Right lobe of liver (tissue), 6 donors: Measurements from ENCODE around the gene CRYGN. TPM values are rescaled to one million over a fixed set of nuclear protein-coding genes. Genes with fewer than 3 reads are reported as not detected.

Experiments used
- ATAC-seq, 4 donors: fragments of 200-7000 bp; cut with Tn5 transposase; one replicate each; pipeline ENCODE4 v1.9.1; 2020; ENCODE audit warnings: mild to moderate bottlenecking in 4 of 4, moderate library complexity in 4 of 4
- DNase-seq, 3 donors: peaks; one replicate each; pipeline ENCODE4 v3.0.0-alpha.2; 2020
- H3K27ac ChIP-seq, 3 donors: fragments of 200-600 bp; one replicate each; pipeline ENCODE4 v1.8.0; 2022
- H3K27me3 ChIP-seq, 2 donors: fragments of 200-600 bp; one replicate each; pipeline ENCODE4 v1.8.0; 2022
- H3K36me3 ChIP-seq, 4 donors: fragments of 200-600 bp; sonication (generic) in 1 of 4; one replicate each; pipeline versions ENCODE4 v1.5.1 to v1.8.0; 2017 to 2022; ENCODE audit warnings: control low read depth in 1 of 4
- H3K4me1 ChIP-seq, 4 donors: fragments of 200-600 bp; sonication (generic) in 1 of 4; one replicate each; pipeline versions ENCODE4 v1.5.1 to v1.8.0; 2017 to 2022; ENCODE audit warnings: control low read depth in 1 of 4
- H3K4me3 ChIP-seq, 3 donors: fragments of 200-600 bp; one replicate each; pipeline ENCODE4 v1.8.0; 2022
- H3K9me3 ChIP-seq, 4 donors: fragments of 200-600 bp; sonication (generic) in 1 of 4; one replicate each; pipeline versions ENCODE4 v1.5.1 to v1.8.0; 2017 to 2022; ENCODE audit warnings: control low read depth in 1 of 4
- CTCF ChIP-seq, 4 donors: fragments of 200-600 bp in 3 of 4; fragments of 450-650 bp in 1 of 4; IDR thresholded peaks; one replicate each; pipeline versions ENCODE4 v1.5.1 to v1.8.0; 2016 to 2022; ENCODE audit warnings: antibody characterized with exemption in 4 of 4, mild to moderate bottlenecking in 2 of 4
- POLR2A ChIP-seq: fragments of 450-650 bp; IDR thresholded peaks from one replicate; pipeline ENCODE4 v1.6.1; 2017; ENCODE audit warnings: antibody characterized with exemption, mild to moderate bottlenecking
- WGBS: methylation state at CpG from one replicate; pipeline ENCODE4 v1.1.6; 2018; ENCODE audit warnings: low coverage, low lambda C conversion rate; ENCODE audit not compliant: insufficient coverage; ENCODE audit errors: missing lambda C conversion rate; 5-methylcytosine and 5-hydroxymethylcytosine counted together
- intact Hi-C, 2 donors: fragments of 100-400 bp; cut with DNase I; formaldehyde crosslinking; loops; one replicate each; pipeline versions ENCODE4 v1.11.2 to v1.14.1; 2022
- total RNA-seq, 6 experiments: library from RNA; depleted of rRNA in 2 of 6; stranded (reverse); fragments of >200 nt in 2 of 6; fragmentation: NEBNext Ultra II Directional in 3 of 6; extraction: Animal tissue kit (Norgen Biotek cat#: 25700) in 3 of 6; gene quantifications; one replicate each; pipeline versions ENCODE4 v1.1.0 to v1.2.4, GENCODE V29; 2016 to 2023
- donor health status: DM: no; HTN: yes; CAD: no.
- donor health status: DM: no; HTN: no; CAD: no.
- donor health status: DM: no; HTN: no; CAD: no.
- donor health status: DM: no; HTN: yes; CAD: no.
- donor health status: DM: no; HTN: yes; CAD: no.

CRYGN gene
- total RNA-seq, 6 experiments from 2014 or later: not detected

- ATAC-seq (peak in 1 of 4 donors; percentile 30), DNase-seq (no peak)
- H3K9me3 ChIP-seq: no peaks in the 10 kb centered on the region
- no peak for TF ChIP-seq POLR2A
- TF ChIP-seq CTCF (IDR thresholded peaks at IDR 0.05): no peak
- no peaks in the 10 kb centered on the region for H3K36me3 ChIP-seq
- 81% methylated on average over 9 of the region's 9 CpGs for WGBS
- H3K4me1 ChIP-seq: peaks cover 0 to 4% (median 0%) of the 10 kb centered on the region in 4 donors
- no peak overlapping the region for H3K4me3 ChIP-seq
- intact Hi-C loops: no loop called here
- no peaks in the 10 kb centered on the region for H3K27me3 ChIP-seq
- no peak overlapping the region for H3K27ac ChIP-seq
These were observed 3.3 kb downstream of the CRYGN start for GRCh38 chr7:151436446-151437158.

GRCh38 chr7:151435971-151436370, 4.0 kb downstream of the CRYGN start:
- peaks cover 0 to 4% (median 0%) of the 10 kb centered on the region in 4 donors for H3K4me1 ChIP-seq
- DNase-seq: no peak
- no peaks in the 10 kb centered on the region for H3K9me3 ChIP-seq
- H3K36me3 ChIP-seq: no peaks in the 10 kb centered on the region
- no peak overlapping the region for H3K27ac ChIP-seq
- no peak overlapping the region for H3K4me3 ChIP-seq
- ATAC-seq: no peak
- no peak for TF ChIP-seq CTCF (IDR thresholded peaks at IDR 0.05)
- TF ChIP-seq POLR2A: no peak
- intact Hi-C loops: no loop called here
- WGBS: 33% methylated on average over 2 of the region's 15 CpGs
- no peaks in the 10 kb centered on the region for H3K27me3 ChIP-seq

- no peak overlapping the region for H3K27ac ChIP-seq
- no peak for TF ChIP-seq POLR2A
- TF ChIP-seq CTCF (IDR thresholded peaks at IDR 0.05): no peak
- ATAC-seq (no peak), DNase-seq (no peak)
- H3K36me3 ChIP-seq: no peaks in the 10 kb centered on the region
- no peaks in the 10 kb centered on the region for H3K27me3 ChIP-seq
- WGBS: 94% methylated on average over 10 of the region's 20 CpGs
- intact Hi-C loops: no loop called here
- peaks cover 0 to 4% (median 0%) of the 10 kb centered on the region in 4 donors for H3K4me1 ChIP-seq
- no peak overlapping the region for H3K4me3 ChIP-seq
- no peaks in the 10 kb centered on the region for H3K9me3 ChIP-seq
These were observed 4.6 kb downstream of the CRYGN start for GRCh38 chr7:151435103-151435916.

- TF ChIP-seq POLR2A (no peak), CTCF (IDR thresholded peaks at IDR 0.05) (no peak)
- intact Hi-C loops: no loop called here
- no peak overlapping the region for H3K27ac ChIP-seq
- peaks cover 0 to 2% (median 0%) of the 10 kb centered on the region in 4 donors for H3K4me1 ChIP-seq
- no peaks in the 10 kb centered on the region for H3K27me3 ChIP-seq
- no peaks in the 10 kb centered on the region for H3K9me3 ChIP-seq
- no peak for ATAC-seq
- H3K4me3 ChIP-seq: no peak overlapping the region
- no peak for DNase-seq
- WGBS: 67% methylated on average over 4 of the region's 4 CpGs
- H3K36me3 ChIP-seq: no peaks in the 10 kb centered on the region
These were observed 5.4 kb downstream of the CRYGN start for GRCh38 chr7:151434549-151434948.
